Keratinocyte (primary cell): ENCODE data around the gene EIF4E1B.

ENCODE experiments used
- CTCF ChIP-seq, 3 experiments: IDR thresholded peaks in 1 of 3; conservative IDR thresholded peaks in 1 of 3; optimal IDR thresholded peaks in 1 of 3; 2 replicates in 2 of 3; 3 replicates in 1 of 3; pipeline versions ENCODE3 to v1.5.1; 2011; ENCODE audit warnings: low read length in 3 of 3, mild to moderate bottlenecking in 3 of 3, moderate library complexity in 2 of 3, control low read depth in 1 of 3, inconsistent platforms in 1 of 3; ENCODE audit not compliant: insufficient read depth in 2 of 3; ENCODE audit errors: extremely low read depth in 1 of 3
- EZH2 ChIP-seq: IDR thresholded peaks from one replicate; pipeline ENCODE4 v1.6.1; 2012; ENCODE audit warnings: inconsistent platforms, mild to moderate bottlenecking, low read length, moderate library complexity

- TF ChIP-seq CTCF (optimal IDR thresholded peaks at IDR 0.05 in 1 of 3, IDR thresholded peaks at IDR 0.05 in 1 of 3, conservative IDR thresholded peaks at IDR 0.05 in 1 of 3; ENCODE audit: extremely low read depth in 1 of 3, insufficient read depth in 2 of 3, low read length in 3 of 3) (no peak), EZH2 (peak; percentile 52)
These were observed at the start of gene EIF4E1B, which contains the start of gene SNCB for GRCh38 chr5:176629853-176630680.
